AG09309 (cell line): ENCODE data around the gene ENDOG.
"Not testable (repeated sequence)": the region's sequence is repeated elsewhere in the genome, so short reads cannot be mapped to it uniquely, and the experiment has no call there.

Experiments used
- DNase-seq: peaks from one replicate; pipeline ENCODE4 v3.0.0-alpha.2; 2010; ENCODE audit warnings: low read depth
- H3K4me3 ChIP-seq: 2 replicates; pipeline ENCODE4 v1.5.1; 2011; ENCODE audit warnings: mild to moderate bottlenecking, low read depth, low read length, moderate library complexity; ENCODE audit not compliant: control insufficient read depth
- TF ChIP-seq, protein P1 (sequence below): IDR thresholded peaks from 2 replicates; pipeline ENCODE4 v1.5.1; 2011; ENCODE audit warnings: mild to moderate bottlenecking, low read depth, low read length, inconsistent platforms; ENCODE audit not compliant: insufficient read depth, control insufficient read depth; ENCODE audit errors: missing control alignments

Gene ENDOG

DNA sequence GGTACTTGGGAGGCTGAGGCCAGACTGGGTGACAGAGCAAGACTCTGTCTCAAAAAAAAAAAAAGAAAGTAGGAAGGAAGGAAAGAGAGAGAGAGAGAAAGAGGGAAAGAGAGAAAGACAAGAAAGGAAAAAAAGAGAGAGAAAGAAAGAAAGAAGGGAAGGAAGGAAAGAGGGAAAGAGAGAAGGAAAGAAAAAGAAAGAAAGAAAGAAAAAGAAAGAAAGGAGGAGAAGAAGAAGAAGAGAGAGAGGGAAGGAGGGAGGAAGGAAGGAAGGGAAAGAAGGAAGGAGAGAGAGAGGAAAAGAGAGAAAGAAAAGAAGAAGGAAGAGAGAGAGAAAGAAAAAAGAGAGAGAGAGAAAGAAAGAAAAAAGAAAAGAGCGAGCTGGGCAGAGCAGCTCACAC is 43.5 kb upstream of the ENDOG start:
- TF ChIP-seq, protein P1, sequence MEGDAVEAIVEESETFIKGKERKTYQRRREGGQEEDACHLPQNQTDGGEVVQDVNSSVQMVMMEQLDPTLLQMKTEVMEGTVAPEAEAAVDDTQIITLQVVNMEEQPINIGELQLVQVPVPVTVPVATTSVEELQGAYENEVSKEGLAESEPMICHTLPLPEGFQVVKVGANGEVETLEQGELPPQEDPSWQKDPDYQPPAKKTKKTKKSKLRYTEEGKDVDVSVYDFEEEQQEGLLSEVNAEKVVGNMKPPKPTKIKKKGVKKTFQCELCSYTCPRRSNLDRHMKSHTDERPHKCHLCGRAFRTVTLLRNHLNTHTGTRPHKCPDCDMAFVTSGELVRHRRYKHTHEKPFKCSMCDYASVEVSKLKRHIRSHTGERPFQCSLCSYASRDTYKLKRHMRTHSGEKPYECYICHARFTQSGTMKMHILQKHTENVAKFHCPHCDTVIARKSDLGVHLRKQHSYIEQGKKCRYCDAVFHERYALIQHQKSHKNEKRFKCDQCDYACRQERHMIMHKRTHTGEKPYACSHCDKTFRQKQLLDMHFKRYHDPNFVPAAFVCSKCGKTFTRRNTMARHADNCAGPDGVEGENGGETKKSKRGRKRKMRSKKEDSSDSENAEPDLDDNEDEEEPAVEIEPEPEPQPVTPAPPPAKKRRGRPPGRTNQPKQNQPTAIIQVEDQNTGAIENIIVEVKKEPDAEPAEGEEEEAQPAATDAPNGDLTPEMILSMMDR: no peak
- DNase-seq: no peak
- no peak overlapping the region for H3K4me3 ChIP-seq

DNA sequence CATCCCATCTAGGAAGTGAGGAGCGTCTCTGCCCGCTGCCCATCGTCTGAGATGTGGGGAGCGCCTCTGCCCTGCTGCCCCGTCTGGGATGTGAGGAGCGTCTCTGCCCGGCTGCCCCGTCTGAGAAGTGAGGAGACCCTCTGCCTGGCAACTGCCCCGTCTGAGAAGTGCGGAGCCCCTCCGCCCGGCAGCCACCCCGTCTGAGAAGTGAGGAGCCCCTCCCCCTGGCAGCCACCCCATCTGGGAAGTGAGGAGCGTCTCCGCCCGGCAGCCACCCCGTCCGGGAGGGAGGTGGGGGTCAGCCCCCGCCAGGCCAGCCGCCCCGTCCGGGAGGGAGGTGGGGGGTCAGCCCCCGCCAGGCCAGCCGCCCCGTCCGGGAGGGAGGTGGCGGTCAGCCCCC is 38.2 kb upstream of the ENDOG start:
- not testable (repeated sequence) for DNase-seq, H3K4me3 ChIP-seq

DNA sequence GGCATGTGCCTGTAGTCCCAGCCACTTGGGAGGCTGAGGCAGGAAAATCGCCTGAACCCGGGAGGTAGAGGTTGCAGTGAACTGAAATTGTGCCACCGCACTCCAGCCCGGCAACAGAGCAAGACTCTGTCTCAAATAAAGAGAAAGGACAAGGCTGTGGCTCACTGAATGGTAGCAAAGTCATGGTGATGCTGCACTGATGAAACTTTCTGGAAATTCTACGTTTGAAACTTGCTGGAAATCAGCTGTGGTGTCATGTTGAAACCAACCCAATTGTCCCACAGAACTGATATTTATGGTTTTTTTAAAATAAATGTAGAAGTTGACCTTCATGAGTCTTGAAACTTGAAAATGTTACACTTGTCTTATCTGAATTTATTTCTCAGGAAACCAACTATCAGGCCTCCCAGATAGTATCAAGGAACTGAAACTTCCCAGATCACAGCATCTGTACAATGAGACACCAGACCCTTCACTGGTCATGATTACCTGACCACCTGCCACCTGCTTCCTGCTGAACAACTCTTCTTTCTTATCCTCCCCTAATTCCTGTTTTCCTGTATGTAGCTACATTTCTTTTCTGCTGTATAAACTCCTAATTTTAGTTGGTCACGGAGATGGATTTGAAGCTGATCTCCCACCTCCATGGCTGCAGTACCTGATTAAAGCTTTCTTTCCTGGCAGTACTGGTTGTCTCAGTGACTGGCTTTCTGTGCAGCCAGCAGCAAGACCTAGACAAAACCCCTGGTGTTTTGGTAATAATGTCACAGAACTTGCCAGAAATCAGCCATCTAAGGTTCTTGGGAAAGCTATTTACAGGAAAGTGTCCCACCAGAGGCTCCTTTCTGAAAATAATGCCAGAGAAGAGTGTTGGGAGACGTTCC is 36.9 kb upstream of the ENDOG start:
- H3K4me3 ChIP-seq: no peak overlapping the region
- TF ChIP-seq, protein P1: no peak
- DNase-seq: no peak

DNA sequence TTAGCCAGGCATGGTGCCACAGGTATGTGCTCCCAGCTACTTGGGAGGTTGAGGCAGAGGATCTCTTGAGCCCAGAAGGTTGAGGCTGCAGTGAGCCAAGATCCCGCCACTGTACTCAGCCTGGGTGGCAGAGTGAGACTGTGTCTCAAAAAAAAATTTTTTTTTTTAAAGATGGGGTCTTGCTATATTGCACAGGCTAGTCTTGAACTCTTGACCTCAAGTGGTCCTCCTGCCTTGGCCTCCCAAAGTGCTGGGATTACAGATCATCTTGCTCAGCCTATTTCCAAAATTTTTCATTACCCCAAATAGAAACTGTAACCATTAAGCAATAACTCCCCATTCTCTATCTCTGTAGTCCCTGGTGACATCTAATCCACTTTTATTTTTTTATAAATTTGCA is 35.6 kb upstream of the ENDOG start:
- TF ChIP-seq, protein P1: no peak
- DNase-seq: no peak
- H3K4me3 ChIP-seq: no peak overlapping the region

DNA sequence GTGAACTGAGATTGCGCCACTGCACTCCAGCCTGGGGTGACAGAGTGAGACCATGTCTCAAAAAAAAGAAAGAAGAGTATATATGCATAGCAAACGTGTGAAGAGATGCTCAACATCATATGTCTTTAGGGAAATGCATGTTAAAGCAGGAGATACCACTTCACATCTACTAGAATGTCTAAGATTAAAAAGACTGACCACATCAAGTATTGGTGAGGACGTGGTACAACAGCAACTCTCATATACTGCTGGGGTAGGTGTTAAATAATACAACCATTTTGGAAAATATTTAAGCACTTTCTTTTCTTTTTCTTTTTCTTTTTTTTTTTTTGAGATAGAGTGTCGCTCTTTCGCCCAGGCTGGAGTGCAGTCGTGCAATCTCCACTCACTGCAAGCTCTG is 32.9 kb upstream of the ENDOG start:
- DNase-seq: no peak
- no peak overlapping the region for H3K4me3 ChIP-seq
- TF ChIP-seq, protein P1: no peak

DNA sequence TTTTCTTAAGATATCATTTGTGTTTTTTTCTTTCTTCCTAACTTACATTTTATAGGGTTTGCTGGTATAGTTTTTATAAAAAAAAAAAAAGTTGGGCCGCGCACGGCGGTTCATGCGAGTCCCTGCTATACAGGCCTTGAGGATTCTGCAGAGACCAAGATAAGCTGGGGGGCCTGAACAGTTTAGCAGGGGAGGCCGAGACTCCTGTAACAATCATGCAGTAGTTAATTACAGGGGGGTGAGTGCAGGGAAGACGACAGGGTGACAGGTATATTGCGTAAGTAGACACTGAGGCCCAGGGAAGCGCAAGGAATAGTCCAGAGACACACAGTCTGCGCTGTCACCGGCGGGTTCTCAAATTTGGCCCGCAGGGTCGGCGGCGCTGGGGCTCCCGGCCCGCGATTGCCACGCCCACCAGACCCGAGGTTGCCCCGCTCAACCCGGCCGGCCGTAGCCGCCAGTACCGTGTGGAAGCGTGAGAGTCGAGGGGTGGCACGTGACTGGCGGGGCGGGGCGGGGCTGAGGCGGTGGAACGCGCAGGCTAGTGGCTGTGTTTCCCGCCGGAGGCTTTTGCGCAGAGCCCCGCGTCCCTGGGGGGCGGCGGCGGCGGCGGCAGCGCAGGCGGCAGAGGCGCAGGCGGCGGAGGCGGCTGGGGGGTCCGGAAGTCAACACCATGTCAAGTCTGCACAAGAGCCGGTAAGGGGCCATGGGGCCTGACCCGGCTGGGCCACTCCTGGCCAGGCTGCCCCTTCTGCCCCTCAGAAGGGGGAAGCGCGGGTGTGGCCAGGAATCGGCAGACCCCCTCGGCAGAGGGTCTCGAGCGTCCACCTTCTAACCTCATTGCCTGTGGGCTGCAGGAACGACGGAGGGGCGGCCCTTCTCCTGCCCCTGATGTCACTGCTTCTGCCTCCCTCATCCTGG is 31.4 kb upstream of the ENDOG start, which contains the start of gene TBC1D13:
Gene TBC1D13 (plus strand): TSS at position 573 of the 921 bp plus-strand sequence. CDS start 101 bp downstream, at position 674.
- TF ChIP-seq, protein P1: no peak
- DNase-seq: no peak
- H3K4me3 ChIP-seq: peak within 1 kb of the TSS; percentile 94
